ENCODE measurements around the gene PRR19.

DNA sequence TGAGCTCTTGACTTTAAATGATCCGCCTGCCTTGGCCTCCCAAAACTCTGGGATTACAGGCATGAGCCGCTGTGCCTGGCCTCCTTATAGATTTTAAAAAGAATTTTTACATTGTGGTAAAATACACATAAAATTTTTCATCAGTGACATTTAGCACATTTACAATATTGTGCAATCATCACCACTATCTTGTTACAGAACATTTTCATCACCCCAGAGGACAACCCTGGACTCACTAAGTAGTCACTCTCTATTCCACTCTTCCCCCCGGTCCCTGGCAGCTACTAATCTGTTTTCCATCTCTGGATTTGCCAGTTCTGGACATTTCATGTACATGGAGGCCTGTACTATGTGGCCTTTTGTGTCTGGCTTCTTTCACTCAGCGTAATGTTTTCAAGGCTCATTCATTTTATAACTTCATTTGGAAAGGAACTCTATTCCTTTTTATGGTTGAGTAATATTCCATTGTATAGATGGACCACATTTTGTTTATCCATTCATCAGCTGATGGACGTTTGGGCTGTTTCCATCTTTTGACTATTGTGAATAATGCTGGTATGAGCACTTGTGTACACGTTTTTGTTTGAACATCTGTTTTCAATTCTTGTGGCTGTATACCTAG lies 43.4 kb downstream of the PRR19 start:
- TF ChIP-seq, protein P1, sequence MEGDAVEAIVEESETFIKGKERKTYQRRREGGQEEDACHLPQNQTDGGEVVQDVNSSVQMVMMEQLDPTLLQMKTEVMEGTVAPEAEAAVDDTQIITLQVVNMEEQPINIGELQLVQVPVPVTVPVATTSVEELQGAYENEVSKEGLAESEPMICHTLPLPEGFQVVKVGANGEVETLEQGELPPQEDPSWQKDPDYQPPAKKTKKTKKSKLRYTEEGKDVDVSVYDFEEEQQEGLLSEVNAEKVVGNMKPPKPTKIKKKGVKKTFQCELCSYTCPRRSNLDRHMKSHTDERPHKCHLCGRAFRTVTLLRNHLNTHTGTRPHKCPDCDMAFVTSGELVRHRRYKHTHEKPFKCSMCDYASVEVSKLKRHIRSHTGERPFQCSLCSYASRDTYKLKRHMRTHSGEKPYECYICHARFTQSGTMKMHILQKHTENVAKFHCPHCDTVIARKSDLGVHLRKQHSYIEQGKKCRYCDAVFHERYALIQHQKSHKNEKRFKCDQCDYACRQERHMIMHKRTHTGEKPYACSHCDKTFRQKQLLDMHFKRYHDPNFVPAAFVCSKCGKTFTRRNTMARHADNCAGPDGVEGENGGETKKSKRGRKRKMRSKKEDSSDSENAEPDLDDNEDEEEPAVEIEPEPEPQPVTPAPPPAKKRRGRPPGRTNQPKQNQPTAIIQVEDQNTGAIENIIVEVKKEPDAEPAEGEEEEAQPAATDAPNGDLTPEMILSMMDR (IDR thresholded peaks at IDR 0.05 in 8 of 11, conservative IDR thresholded peaks at IDR 0.05 in 3 of 11): no peak
- no peak for TF ChIP-seq POLR2AphosphoS5 (IDR thresholded peaks at IDR 0.05)
- TF ChIP-seq POLR2A (IDR thresholded peaks at IDR 0.05): no peak
